Fibroblast of skin of right biceps (primary cell): ENCODE measurements around the gene DNAJB8.
A peak's percentile ranks its signal among the peaks of the same experiment; 100 is the strongest.

Source experiments
- DNase-seq: peaks from one replicate; pipeline ENCODE4 v3.0.0-alpha.2; 2013

DNAJB8 gene

GRCh38 chr3:128493570-128494366 is 27.1 kb upstream of the DNAJB8 start:
- no peak for DNase-seq

GRCh38 chr3:128492671-128493569 is 26.2 kb upstream of the DNAJB8 start, which contains the start of gene GATA2:
Gene GATA2, minus strand, starts transcription at chr3:128493201. Its CDS starts 6,170 bp downstream, at chr3:128487031.
- DNase-seq, result no peak

- no peak for DNase-seq
Measured at GRCh38 chr3:128491941-128492670, 25.4 kb upstream of the DNAJB8 start.

GRCh38 chr3:128491691-128491940 is 24.9 kb upstream of the DNAJB8 start:
- DNase-seq, result no peak

GRCh38 chr3:128490915-128491690 is 24.4 kb upstream of the DNAJB8 start:
- no peak for DNase-seq

- DNase-seq, result no peak
Measured at GRCh38 chr3:128490650-128490914, 23.9 kb upstream of the DNAJB8 start.

GRCh38 chr3:128489927-128490649 is 23.4 kb upstream of the DNAJB8 start:
- DNase-seq, result peak; percentile 39

- no peak for DNase-seq
Measured at GRCh38 chr3:128489674-128489926, 22.9 kb upstream of the DNAJB8 start.

- DNase-seq, result peak; percentile 71
Measured at GRCh38 chr3:128488991-128489673, 22.4 kb upstream of the DNAJB8 start.

GRCh38 chr3:128488636-128488990 is 21.9 kb upstream of the DNAJB8 start:
- DNase-seq, result no peak

GRCh38 chr3:128487813-128488635 is 21.3 kb upstream of the DNAJB8 start:
- DNase-seq, result peak; percentile 88

- DNase-seq, result no peak
Measured at GRCh38 chr3:128487538-128487812, 20.8 kb upstream of the DNAJB8 start.

- DNase-seq, result peak; percentile 46
Measured at GRCh38 chr3:128486681-128487537, 20.2 kb upstream of the DNAJB8 start.

GRCh38 chr3:128486205-128486628 is 19.5 kb upstream of the DNAJB8 start:
- DNase-seq, result no peak

- no peak for DNase-seq
Measured at GRCh38 chr3:128485282-128486204, 18.9 kb upstream of the DNAJB8 start.

- DNase-seq, result no peak
Measured at GRCh38 chr3:128484404-128485281, 18.0 kb upstream of the DNAJB8 start.

GRCh38 chr3:128483657-128484403 is 17.1 kb upstream of the DNAJB8 start:
- DNase-seq, result peak; percentile 38
